HG02623 (cell line): ENCODE results near the gene EP400.

Experiments
- ATAC-seq: cut with Tn5 transposase; IDR thresholded peaks from one replicate; pipeline ENCODE4 v1.9.1; 2021; ENCODE audit warnings: moderate library complexity; ENCODE audit not compliant: unreplicated experiment

The EP400 gene

GRCh38 chr12:131949431-131950181, at the start of gene EP400:
EP400 (plus strand) TSS chr12:131949942; CDS start chr12:131960620, 10,678 bp downstream.
- ATAC-seq, result peak; percentile 93

GRCh38 chr12:131900397-131900796, 49.3 kb upstream of the EP400 start:
- ATAC-seq, result no peak

GRCh38 chr12:131901431-131902331, 48.1 kb upstream of the EP400 start:
- ATAC-seq, result no peak

- ATAC-seq, result no peak
These were observed 47.2 kb upstream of the EP400 start for GRCh38 chr12:131902332-131903241.

- ATAC-seq, result no peak
These were observed 46.2 kb upstream of the EP400 start for GRCh38 chr12:131903270-131904255.

- ATAC-seq, result no peak
These were observed 45.4 kb upstream of the EP400 start for GRCh38 chr12:131904346-131904745.

GRCh38 chr12:131905081-131905629, 44.6 kb upstream of the EP400 start:
- no peak for ATAC-seq

GRCh38 chr12:131905630-131906091, 44.1 kb upstream of the EP400 start:
- ATAC-seq, result no peak

GRCh38 chr12:131907379-131908091, 42.2 kb upstream of the EP400 start:
- no peak for ATAC-seq

GRCh38 chr12:131908092-131909080, 41.4 kb upstream of the EP400 start:
- ATAC-seq, result no peak

GRCh38 chr12:131909081-131909751, 40.5 kb upstream of the EP400 start:
- no peak for ATAC-seq

GRCh38 chr12:131909752-131910219, 40.0 kb upstream of the EP400 start:
- ATAC-seq, result no peak

GRCh38 chr12:131910302-131911027, 39.3 kb upstream of the EP400 start:
- ATAC-seq, result no peak

GRCh38 chr12:131911028-131911650, 38.6 kb upstream of the EP400 start:
- no peak for ATAC-seq

- no peak for ATAC-seq
These were observed 37.8 kb upstream of the EP400 start for GRCh38 chr12:131911851-131912477.
